HG03060 (cell line): ENCODE measurements around the gene BPTF.
"Not testable (repeated sequence)": the region's sequence is repeated elsewhere in the genome, so short reads cannot be mapped to it uniquely, and the experiment has no call there.

ENCODE experiments used
- ATAC-seq: cut with Tn5 transposase; IDR thresholded peaks from one replicate; pipeline ENCODE4 v1.9.1; 2021; ENCODE audit warnings: low read depth, moderate number of reproducible peaks; ENCODE audit not compliant: unreplicated experiment

Gene BPTF

GRCh38 chr17:67999291-67999911 lies 174.1 kb downstream of the BPTF start:
- ATAC-seq: no peak

- ATAC-seq: no peak
These were observed 178.9 kb downstream of the BPTF start for GRCh38 chr17:68004201-68004600.

- no peak for ATAC-seq
These were observed 181.5 kb downstream of the BPTF start for GRCh38 chr17:68006797-68007196.

- ATAC-seq: no peak
These were observed 185.9 kb downstream of the BPTF start for GRCh38 chr17:68011199-68011665.

- no peak for ATAC-seq
These were observed 188.1 kb downstream of the BPTF start for GRCh38 chr17:68013385-68013784.

- ATAC-seq: no peak
These were observed 189.9 kb downstream of the BPTF start for GRCh38 chr17:68015081-68015723.

GRCh38 chr17:68016838-68017237 lies 191.5 kb downstream of the BPTF start:
- no peak for ATAC-seq

- ATAC-seq: not testable (repeated sequence)
These were observed 193.2 kb downstream of the BPTF start for GRCh38 chr17:68018493-68018892.

- no peak for ATAC-seq
These were observed 194.0 kb downstream of the BPTF start for GRCh38 chr17:68019336-68019674.

GRCh38 chr17:68019675-68020408 lies 194.5 kb downstream of the BPTF start:
- ATAC-seq: peak; percentile 84

- no peak for ATAC-seq
These were observed 195.1 kb downstream of the BPTF start for GRCh38 chr17:68020409-68020756.

GRCh38 chr17:68020791-68021190 lies 195.5 kb downstream of the BPTF start:
- not testable (repeated sequence) for ATAC-seq

GRCh38 chr17:68021963-68022362 lies 196.7 kb downstream of the BPTF start:
- no peak for ATAC-seq

- ATAC-seq: not testable (repeated sequence)
These were observed 197.2 kb downstream of the BPTF start for GRCh38 chr17:68022547-68022946.

- ATAC-seq: no peak
These were observed 204.4 kb downstream of the BPTF start for GRCh38 chr17:68029512-68030215.
